Measurements from ENCODE around the gene CYP2C18.

The CYP2C18 gene

GRCh38 chr10:94687625-94688248, 4.2 kb downstream of the CYP2C18 start:
- H3K4me3 ChIP-seq (ENCODE audit: low read length): no peak overlapping the region
- no peak for TF ChIP-seq CTCF (conservative IDR thresholded peaks at IDR 0.05; ENCODE audit: low read length)
- no peak for DNase-seq (ENCODE audit: low read depth)

DNA sequence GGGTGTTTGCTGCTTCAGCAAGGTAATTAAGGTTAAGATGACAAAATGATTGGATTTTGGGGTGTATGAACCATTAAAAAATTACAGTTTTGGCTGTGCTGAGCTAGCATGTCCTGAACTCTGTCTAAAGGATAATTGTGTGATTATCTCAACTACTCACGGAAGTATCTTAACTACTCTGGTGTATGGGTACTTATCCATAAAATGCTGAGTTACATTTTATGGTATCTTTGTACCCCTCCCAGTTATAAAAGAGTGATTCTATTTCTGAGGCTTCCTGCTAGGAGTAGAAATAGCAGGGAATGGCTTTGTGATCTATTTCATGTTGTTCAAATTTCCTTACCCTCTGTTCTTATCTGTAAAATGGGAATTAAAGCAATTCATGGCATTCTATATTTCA, 22.6 kb downstream of the CYP2C18 start:
- H3K4me3 ChIP-seq (ENCODE audit: low read length): no peak overlapping the region
- TF ChIP-seq CTCF (conservative IDR thresholded peaks at IDR 0.05; ENCODE audit: low read length): no peak
- no peak for DNase-seq (ENCODE audit: low read depth)

DNA sequence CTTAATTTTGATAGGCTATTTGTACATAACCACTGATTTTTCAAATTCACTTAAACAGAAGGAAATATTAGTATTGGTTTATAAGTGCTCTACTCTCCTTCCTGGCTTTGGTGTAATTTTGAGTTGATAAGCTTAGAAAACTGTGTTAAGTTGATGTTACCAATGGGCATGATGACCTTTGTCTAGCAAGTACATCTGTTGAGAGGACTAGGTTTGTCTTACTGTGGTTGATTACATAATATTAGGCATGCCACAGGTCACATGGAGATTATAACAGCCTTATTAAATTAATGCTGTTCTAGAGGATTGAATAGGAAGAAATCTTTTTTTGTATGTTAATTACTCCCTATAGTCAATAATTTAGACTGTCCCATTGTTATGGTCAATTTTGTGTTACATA, 27.0 kb downstream of the CYP2C18 start:
- H3K4me3 ChIP-seq (ENCODE audit: low read length): no peak overlapping the region
- DNase-seq (ENCODE audit: low read depth): no peak
- no peak for TF ChIP-seq CTCF (conservative IDR thresholded peaks at IDR 0.05; ENCODE audit: low read length)

GRCh38 chr10:94725871-94726270, 42.3 kb downstream of the CYP2C18 start:
- TF ChIP-seq CTCF (conservative IDR thresholded peaks at IDR 0.05; ENCODE audit: low read length): no peak
- no peak for DNase-seq (ENCODE audit: low read depth)
- no peak overlapping the region for H3K4me3 ChIP-seq (ENCODE audit: low read length)

- DNase-seq (ENCODE audit: low read depth): no peak
- no peak for TF ChIP-seq CTCF (conservative IDR thresholded peaks at IDR 0.05; ENCODE audit: low read length)
- H3K4me3 ChIP-seq (ENCODE audit: low read length): no peak overlapping the region
Measured at GRCh38 chr10:94735197-94735596, 51.7 kb downstream of the CYP2C18 start.

DNA sequence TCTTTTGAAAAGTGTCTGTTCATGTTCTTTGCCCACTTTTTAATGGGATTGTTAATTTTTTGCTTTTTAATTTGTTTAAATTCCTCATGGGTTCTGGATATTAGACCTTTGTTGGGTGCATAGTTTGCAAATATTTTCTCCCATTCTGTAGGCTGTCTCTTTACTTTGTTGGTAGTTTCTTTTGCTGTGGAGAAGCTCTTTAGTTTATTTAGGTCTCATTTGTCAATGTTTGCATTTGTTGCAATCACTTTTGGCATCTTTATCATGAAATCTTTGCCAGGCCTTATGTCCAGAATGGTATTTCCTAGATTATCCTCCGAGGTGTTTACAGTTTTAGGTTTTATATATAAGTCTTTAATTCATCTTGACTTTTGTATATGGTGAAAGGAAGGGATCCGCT, 55.1 kb downstream of the CYP2C18 start:
- DNase-seq (ENCODE audit: low read depth): no peak
- no peak overlapping the region for H3K4me3 ChIP-seq (ENCODE audit: low read length)
- TF ChIP-seq CTCF (conservative IDR thresholded peaks at IDR 0.05; ENCODE audit: low read length): no peak

DNA sequence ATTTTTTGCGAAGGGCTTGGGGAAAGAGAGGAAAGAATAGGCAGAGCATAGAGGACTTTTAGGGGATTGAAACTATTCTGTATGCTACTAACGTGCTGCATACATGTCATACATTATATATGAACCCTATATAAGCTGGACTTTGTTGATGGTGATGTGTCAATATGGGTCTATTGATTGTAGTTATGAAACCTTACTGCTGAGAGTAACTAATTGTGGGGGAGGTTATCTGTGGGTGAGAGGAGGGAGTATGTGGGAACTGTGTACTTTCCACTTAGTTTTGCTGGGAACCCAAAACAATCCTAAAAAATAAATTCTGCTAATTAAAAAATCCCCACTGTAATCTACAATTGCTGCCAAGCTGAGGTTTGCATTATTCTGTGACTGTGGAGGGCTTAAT, 63.6 kb downstream of the CYP2C18 start:
- no peak overlapping the region for H3K4me3 ChIP-seq (ENCODE audit: low read length)
- no peak for DNase-seq (ENCODE audit: low read depth)
- TF ChIP-seq CTCF (conservative IDR thresholded peaks at IDR 0.05; ENCODE audit: low read length): no peak
